DOHH2 (cell line): Measurements from ENCODE around the gene SMIM36.
"Not testable (repeated sequence)": the region's sequence is repeated elsewhere in the genome, so short reads cannot be mapped to it uniquely, and the experiment has no call there.

Experiments
- H3F3A ChIP-seq: fragments of 200-600 bp; sonication (generic), shearing (Covaris generic); 2 replicates; pipeline ENCODE4 v1.6.0; 2016; ENCODE audit warnings: antibody characterized with exemption, mild to moderate bottlenecking; ENCODE audit not compliant: control insufficient read depth, insufficient read depth
- H3K27ac ChIP-seq: fragments of 200-600 bp; sonication (generic); 2 replicates; pipeline ENCODE4 v1.5.1; 2014; ENCODE audit warnings: low read depth, mild to moderate bottlenecking, low read length, moderate library complexity
- H3K27me3 ChIP-seq: fragments of 200-600 bp; sonication (generic); 2 replicates; pipeline ENCODE4 v1.6.1; 2014; ENCODE audit warnings: mild to moderate bottlenecking, low read length, mixed read lengths; ENCODE audit not compliant: control insufficient read depth
- H3K36me3 ChIP-seq: fragments of 200-600 bp; sonication (generic); 2 replicates; pipeline ENCODE4 v1.6.1; 2014; ENCODE audit warnings: mild to moderate bottlenecking, low read length, moderate library complexity, mixed read lengths; ENCODE audit not compliant: control insufficient read depth
- H3K4me1 ChIP-seq: fragments of 200-600 bp; sonication (generic); 2 replicates; pipeline ENCODE4 v1.6.1; 2014; ENCODE audit warnings: mild to moderate bottlenecking, low read length, mixed read lengths; ENCODE audit not compliant: control insufficient read depth
- H3K4me2 ChIP-seq: fragments of 200-600 bp; sonication (generic); 2 replicates; pipeline ENCODE4 v1.6.0; 2014; ENCODE audit warnings: mild to moderate bottlenecking, low read length, moderate library complexity
- H3K4me3 ChIP-seq: fragments of 200-600 bp; sonication (generic); 2 replicates; pipeline ENCODE4 v1.5.1; 2014; ENCODE audit warnings: mild to moderate bottlenecking, low read length, mixed read lengths
- H3K79me2 ChIP-seq: fragments of 200-600 bp; sonication (generic); 2 replicates; pipeline ENCODE4 v1.6.1; 2014; ENCODE audit warnings: mild to moderate bottlenecking, low read length, mixed read lengths; ENCODE audit not compliant: control insufficient read depth
- H3K9me2 ChIP-seq: fragments of 200-600 bp; sonication (generic); replicated peaks from 2 replicates; pipeline ENCODE4 v1.6.1; 2014; ENCODE audit warnings: mild to moderate bottlenecking, low read length, mixed read lengths; ENCODE audit not compliant: control insufficient read depth
- H3K9me3 ChIP-seq: fragments of 200-600 bp; sonication (generic); 2 replicates; pipeline ENCODE4 v1.6.1; 2014; ENCODE audit warnings: antibody characterized with exemption, low read length, mixed read lengths; ENCODE audit not compliant: control insufficient read depth, insufficient read depth
- H4K20me1 ChIP-seq: fragments of 200-600 bp; sonication (generic); 2 replicates; pipeline ENCODE4 v1.6.0; 2014; ENCODE audit warnings: low read depth, mild to moderate bottlenecking, antibody characterized with exemption, low read length, moderate library complexity; ENCODE audit not compliant: control insufficient read depth, insufficient read depth
- CTCF ChIP-seq: fragments of 200-600 bp; sonication (generic); IDR thresholded peaks from one replicate; pipeline ENCODE4 v1.5.1; 2014; ENCODE audit warnings: antibody characterized with exemption, mild to moderate bottlenecking, low read depth, low read length; ENCODE audit not compliant: poor library complexity, severe bottlenecking
- EZH2phosphoT487 ChIP-seq: fragments of 200-600 bp; sonication (generic); IDR thresholded peaks from 2 replicates; pipeline ENCODE4 v1.6.1; 2017; ENCODE audit warnings: borderline replicate concordance, mild to moderate bottlenecking, antibody characterized with exemption, low read length, moderate library complexity, mixed read lengths

SMIM36 gene

GRCh38 chr17:55513885-55514590 is 2.8 kb upstream of the SMIM36 start:
- Histone ChIP-seq H3K36me3 (no peaks in the 10 kb centered on the region), H3K4me3 (no peak overlapping the region), H3K27ac (no peak overlapping the region), H3K79me2 (no peaks in the 10 kb centered on the region), H3K4me1 (peaks cover 4% of the 10 kb centered on the region), H4K20me1 (no peaks in the 10 kb centered on the region), H3K9me3 (no peaks in the 10 kb centered on the region), H3K4me2 (no peak overlapping the region), H3F3A (no peaks in the 10 kb centered on the region), H3K9me2 (no peaks in the 10 kb centered on the region), H3K27me3 (peaks cover 10% of the 10 kb centered on the region)
- TF ChIP-seq CTCF (peak; percentile 89), EZH2phosphoT487 (no peak)

- not testable (repeated sequence) for H3K27me3 ChIP-seq, H3K4me2 ChIP-seq, H3K9me2 ChIP-seq, H3F3A ChIP-seq, H3K79me2 ChIP-seq, H3K9me3 ChIP-seq, H3K27ac ChIP-seq, H4K20me1 ChIP-seq, H3K4me3 ChIP-seq, H3K36me3 ChIP-seq, H3K4me1 ChIP-seq
Measured at GRCh38 chr17:55507669-55508068, 3.6 kb downstream of the SMIM36 start.

- not testable (repeated sequence) for H3K9me3 ChIP-seq, H3F3A ChIP-seq, H3K27me3 ChIP-seq, H3K9me2 ChIP-seq, H3K4me3 ChIP-seq, H3K27ac ChIP-seq, H3K79me2 ChIP-seq, H3K36me3 ChIP-seq, H3K4me2 ChIP-seq, H3K4me1 ChIP-seq, H4K20me1 ChIP-seq
Measured at GRCh38 chr17:55501626-55502025, 9.6 kb downstream of the SMIM36 start.

GRCh38 chr17:55500103-55500502 is 11.1 kb downstream of the SMIM36 start:
- Histone ChIP-seq H3K79me2 (no peaks in the 10 kb centered on the region), H3K4me2 (no peak overlapping the region), H3K36me3 (no peaks in the 10 kb centered on the region), H4K20me1 (no peaks in the 10 kb centered on the region), H3K9me3 (no peaks in the 10 kb centered on the region), H3F3A (peaks cover 3% of the 10 kb centered on the region), H3K9me2 (no peaks in the 10 kb centered on the region), H3K4me3 (no peak overlapping the region), H3K27me3 (peaks cover under 1% of the 10 kb centered on the region; the same call in 1 of the 2 replicates), H3K4me1 (no peaks in the 10 kb centered on the region), H3K27ac (no peak overlapping the region)
- TF ChIP-seq CTCF (no peak), EZH2phosphoT487 (no peak)
